ENCODE results near the gene ATP23.

The ATP23 gene

DNA sequence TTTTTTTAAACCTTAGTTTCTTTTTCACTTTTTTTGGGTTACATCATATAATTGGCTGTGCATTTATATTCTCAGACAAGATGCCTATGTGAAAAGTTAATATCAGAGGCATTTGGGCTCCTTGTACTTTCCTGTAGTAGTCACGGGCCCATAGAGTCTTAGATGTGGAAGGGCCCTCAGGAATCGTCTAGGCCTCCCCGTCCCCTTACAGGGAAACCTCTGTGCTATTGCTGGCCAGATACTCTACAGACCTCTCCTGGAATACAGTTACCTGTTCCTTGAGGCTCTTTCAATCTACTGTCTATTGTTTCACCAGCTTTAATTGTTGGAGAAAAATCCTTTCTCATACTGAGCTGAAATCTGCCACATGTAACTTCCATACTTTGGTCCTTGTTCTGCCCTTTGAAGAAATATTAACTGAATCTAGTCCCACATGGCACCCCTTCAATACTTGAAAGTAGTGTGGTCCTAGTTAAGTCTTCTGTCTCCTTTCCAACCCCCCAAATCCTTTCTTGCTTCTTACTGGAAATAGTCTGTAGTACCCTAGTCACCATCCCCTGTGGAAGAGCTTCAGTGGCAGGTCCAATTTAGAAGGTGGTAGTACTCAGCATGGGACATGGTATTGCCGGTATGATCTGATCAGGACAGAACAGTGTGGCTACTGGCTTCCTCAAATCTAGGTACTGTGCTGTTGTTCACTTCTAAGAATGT, 3.1 kb downstream of the ATP23 start:
- DNase-seq (ENCODE audit: low read depth), result no peak
- H3K4me3 ChIP-seq (ENCODE audit: low read length), result no peak overlapping the region
- TF ChIP-seq CTCF (conservative IDR thresholded peaks at IDR 0.05; ENCODE audit: low read depth, low read length), result no peak

- no peak overlapping the region for H3K4me3 ChIP-seq (ENCODE audit: low read length)
- DNase-seq (ENCODE audit: low read depth), result no peak
Measured at GRCh38 chr12:57952766-57953165, 11.4 kb downstream of the ATP23 start.

GRCh38 chr12:57954768-57955167, 13.4 kb downstream of the ATP23 start:
- DNase-seq (ENCODE audit: low read depth), result no peak
- no peak overlapping the region for H3K4me3 ChIP-seq (ENCODE audit: low read length)
- no peak for TF ChIP-seq CTCF (conservative IDR thresholded peaks at IDR 0.05; ENCODE audit: low read depth, low read length)

More at GRCh38 chr12:57952766-57953165, 11.4 kb downstream of the ATP23 start:
- no peak for TF ChIP-seq CTCF (conservative IDR thresholded peaks at IDR 0.05; ENCODE audit: low read depth, low read length)

GRCh38 chr12:57958061-57958657, 16.8 kb downstream of the ATP23 start:
- no peak overlapping the region for H3K4me3 ChIP-seq (ENCODE audit: low read length)
- DNase-seq (ENCODE audit: low read depth), result no peak
- no peak for TF ChIP-seq CTCF (conservative IDR thresholded peaks at IDR 0.05; ENCODE audit: low read depth, low read length)

GRCh38 chr12:57964421-57964820, 23.1 kb downstream of the ATP23 start:
- DNase-seq (ENCODE audit: low read depth), result no peak
- H3K4me3 ChIP-seq (ENCODE audit: low read length), result no peak overlapping the region
- TF ChIP-seq CTCF (conservative IDR thresholded peaks at IDR 0.05; ENCODE audit: low read depth, low read length), result no peak

GRCh38 chr12:57965766-57966165, 24.4 kb downstream of the ATP23 start:
- H3K4me3 ChIP-seq (ENCODE audit: low read length), result no peak overlapping the region
- TF ChIP-seq CTCF (conservative IDR thresholded peaks at IDR 0.05; ENCODE audit: low read depth, low read length), result no peak

DNA sequence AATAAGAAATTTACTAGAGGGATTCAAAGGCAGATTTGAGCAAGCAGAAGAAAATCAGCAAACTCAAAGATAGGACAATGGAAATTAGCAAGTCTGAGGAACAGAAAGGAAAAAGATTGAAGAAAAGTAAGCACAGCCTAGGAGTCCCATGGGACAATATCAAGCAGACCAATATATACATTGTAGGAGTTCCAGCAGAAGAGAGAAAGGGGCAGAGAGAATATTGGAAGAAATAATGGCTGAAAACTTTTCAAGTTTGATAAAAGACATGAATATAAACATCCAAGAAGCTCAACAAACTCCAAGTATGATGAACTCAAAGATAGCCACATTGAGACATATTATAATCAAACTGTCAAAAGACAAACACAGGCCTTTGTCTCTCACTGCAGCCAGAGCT, 25.2 kb downstream of the ATP23 start:
- H3K4me3 ChIP-seq (ENCODE audit: low read length), result no peak overlapping the region
- no peak for TF ChIP-seq CTCF (conservative IDR thresholded peaks at IDR 0.05; ENCODE audit: low read depth, low read length)
- DNase-seq (ENCODE audit: low read depth), result no peak

More at GRCh38 chr12:57965766-57966165, 24.4 kb downstream of the ATP23 start:
- no peak for DNase-seq (ENCODE audit: low read depth)

Data from retinal pigment epithelial cell (primary cell).